ES-I3 (cell line): ENCODE measurements around the gene CNTRL.
"Not testable (repeated sequence)": the region's sequence is repeated elsewhere in the genome, so short reads cannot be mapped to it uniquely, and the experiment has no call there.

ENCODE experiments used
- H3K36me3 ChIP-seq: 2 replicates; pipeline ENCODE4 v1.6.1; 2013; ENCODE audit warnings: mild to moderate bottlenecking, low read length, control low read depth, moderate library complexity; ENCODE audit not compliant: insufficient read depth
- H3K4me1 ChIP-seq: 2 replicates; pipeline ENCODE4 v1.6.1; 2013; ENCODE audit warnings: mild to moderate bottlenecking, control low read depth, low read length; ENCODE audit not compliant: insufficient read depth
- H3K9ac ChIP-seq: 2 replicates; pipeline ENCODE4 v1.6.1; 2013; ENCODE audit warnings: low read depth, mild to moderate bottlenecking, low read length, moderate library complexity
- H3K9me3 ChIP-seq: 2 replicates; pipeline ENCODE4 v1.6.1; 2013; ENCODE audit warnings: mild to moderate bottlenecking, low read length, moderate library complexity; ENCODE audit not compliant: control insufficient read depth, insufficient read depth

The CNTRL gene

DNA sequence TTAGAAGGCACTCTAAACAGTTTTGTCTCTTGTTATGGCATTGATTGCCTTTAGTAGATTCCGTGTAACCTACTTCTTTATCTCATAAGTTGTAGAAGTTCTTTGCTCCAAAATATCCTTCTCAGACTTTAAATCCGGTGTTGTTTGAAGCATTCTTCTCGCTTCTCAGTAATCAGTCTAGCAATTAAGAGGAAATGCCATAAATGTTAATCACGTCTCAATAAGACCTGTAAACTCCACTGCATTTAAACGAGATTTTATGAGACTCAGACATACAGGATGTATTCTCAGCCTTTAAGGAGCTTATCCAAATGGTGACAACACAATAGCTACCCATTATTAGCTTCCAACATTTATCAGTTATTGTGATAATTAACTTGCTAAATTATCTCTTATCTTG is 16.9 kb upstream of the CNTRL start:
- Histone ChIP-seq H3K9me3 (no peaks in the 10 kb centered on the region), H3K9ac (no peak overlapping the region), H3K4me1 (0 out of 2 replicates have a peak, but pooled peaks cover 3% of the 10 kb centered on the region), H3K36me3 (no peaks in the 10 kb centered on the region)

GRCh38 chr9:121059513-121059912 is 15.2 kb upstream of the CNTRL start:
- H3K9me3 ChIP-seq, result no peaks in the 10 kb centered on the region
- H3K4me1 ChIP-seq, result no peaks in the 10 kb centered on the region
- H3K36me3 ChIP-seq, result no peaks in the 10 kb centered on the region
- H3K9ac ChIP-seq, result no peak overlapping the region

DNA sequence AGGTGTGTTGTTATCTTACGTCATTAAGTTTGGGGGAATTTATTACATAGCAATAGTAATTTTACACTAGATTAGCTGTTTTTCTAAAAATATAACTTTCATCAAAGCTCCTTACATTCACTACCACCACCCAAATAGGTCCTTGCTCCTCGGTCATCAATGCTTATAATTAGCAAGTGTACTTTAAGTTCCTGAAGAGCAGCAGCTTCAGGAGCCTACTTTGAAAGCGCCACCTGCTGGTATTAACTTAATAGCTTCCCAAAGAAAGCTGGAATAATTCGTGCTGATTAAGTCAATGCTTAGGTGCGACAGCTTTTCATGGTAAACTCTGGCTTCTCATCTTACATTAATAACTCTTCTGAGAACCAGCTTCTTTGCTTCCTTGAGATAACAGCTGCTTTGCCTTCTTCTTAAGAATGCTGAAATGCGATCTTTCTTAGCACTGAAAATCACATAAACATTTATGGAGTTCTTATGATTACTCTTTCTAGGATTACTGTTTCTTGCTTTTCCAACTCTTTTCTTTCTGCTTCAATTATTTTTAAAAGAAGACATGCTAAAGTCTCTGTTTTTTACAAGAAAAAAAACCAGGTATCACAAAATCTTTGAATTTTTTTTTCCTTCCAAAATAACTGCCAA is 14.6 kb upstream of the CNTRL start:
- H3K36me3 ChIP-seq, result no peaks in the 10 kb centered on the region
- no peaks in the 10 kb centered on the region for H3K4me1 ChIP-seq
- H3K9ac ChIP-seq, result no peak overlapping the region
- H3K9me3 ChIP-seq, result no peaks in the 10 kb centered on the region

DNA sequence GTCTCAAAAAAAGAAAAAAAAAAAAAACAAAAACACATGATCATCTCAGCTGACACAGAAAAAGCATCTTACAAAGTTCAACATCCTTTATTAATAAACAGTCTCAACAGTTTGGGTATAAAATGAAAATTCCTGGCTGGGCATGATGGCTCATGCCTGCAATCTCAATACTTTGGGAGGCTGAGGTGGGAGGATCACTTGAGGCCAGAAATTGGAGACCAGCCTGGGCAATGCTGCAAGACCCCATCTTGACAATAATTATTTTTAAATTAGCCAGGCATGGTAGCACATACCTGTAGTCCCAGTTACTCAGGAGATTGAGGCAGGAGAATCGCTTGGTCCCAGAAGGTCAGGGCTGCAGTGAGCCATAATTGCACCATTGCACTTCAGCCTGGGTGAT is 7.9 kb upstream of the CNTRL start:
- Histone ChIP-seq H3K4me1 (no peaks in the 10 kb centered on the region), H3K9ac (no peak overlapping the region), H3K9me3 (no peaks in the 10 kb centered on the region), H3K36me3 (no peaks in the 10 kb centered on the region)

DNA sequence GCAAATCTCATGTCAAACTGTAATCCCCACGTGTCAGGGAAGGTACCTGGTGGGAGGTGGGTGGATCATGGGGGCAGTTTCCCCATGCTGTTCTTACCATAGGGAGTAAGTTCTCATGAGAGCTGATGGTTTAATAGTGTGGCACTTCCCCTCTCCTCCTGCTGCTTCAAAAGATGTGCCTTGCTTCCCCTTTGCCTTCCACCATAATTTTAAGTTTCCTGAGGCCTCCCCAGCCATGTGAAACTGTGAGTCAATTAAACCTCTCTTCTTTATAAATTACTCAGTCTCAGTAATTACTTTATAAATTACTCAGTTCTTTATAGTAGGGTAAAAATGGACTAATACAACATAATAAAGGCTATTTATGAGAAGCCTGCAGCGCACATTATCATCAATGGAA is 7.1 kb upstream of the CNTRL start:
- Histone ChIP-seq H3K9ac (no peak overlapping the region), H3K36me3 (no peaks in the 10 kb centered on the region), H3K9me3 (no peaks in the 10 kb centered on the region), H3K4me1 (no peaks in the 10 kb centered on the region)

- no peaks in the 10 kb centered on the region for H3K9me3 ChIP-seq
- no peaks in the 10 kb centered on the region for H3K4me1 ChIP-seq
These were observed 5.4 kb upstream of the CNTRL start for GRCh38 chr9:121069396-121069795.

DNA sequence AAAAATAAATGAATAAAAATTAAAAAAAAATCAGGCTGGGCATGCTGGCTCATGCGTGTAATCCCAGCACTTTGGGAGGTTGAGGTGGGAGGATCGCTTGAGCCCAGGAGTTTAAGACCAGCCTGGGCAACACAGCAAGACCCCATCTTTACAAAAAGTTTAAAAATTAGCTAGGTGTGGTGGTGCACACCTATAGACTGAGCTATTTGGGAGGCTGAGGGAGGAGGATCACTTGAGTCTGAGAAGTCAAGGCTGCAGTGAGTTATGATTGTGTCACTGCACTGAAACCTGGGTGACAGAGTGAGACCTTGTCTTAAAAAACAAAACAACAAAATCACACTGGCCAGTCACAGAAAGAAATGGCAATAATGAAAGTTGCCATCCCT is 3.4 kb upstream of the CNTRL start:
- Histone ChIP-seq H3K9ac (no peak overlapping the region), H3K9me3 (no peaks in the 10 kb centered on the region), H3K4me1 (no peaks in the 10 kb centered on the region), H3K36me3 (no peaks in the 10 kb centered on the region)

More at GRCh38 chr9:121069396-121069795, 5.4 kb upstream of the CNTRL start:
- no peak overlapping the region for H3K9ac ChIP-seq
- no peaks in the 10 kb centered on the region for H3K36me3 ChIP-seq

GRCh38 chr9:121071756-121072421 is 2.9 kb upstream of the CNTRL start:
- no peaks in the 10 kb centered on the region for H3K4me1 ChIP-seq
- H3K9me3 ChIP-seq, result no peaks in the 10 kb centered on the region
- H3K36me3 ChIP-seq, result no peaks in the 10 kb centered on the region
- no peak overlapping the region for H3K9ac ChIP-seq

- Histone ChIP-seq H3K9ac (no peak overlapping the region), H3K36me3 (no peaks in the 10 kb centered on the region), H3K9me3 (no peaks in the 10 kb centered on the region), H3K4me1 (no peaks in the 10 kb centered on the region)
These were observed 1.7 kb upstream of the CNTRL start for GRCh38 chr9:121073038-121073437.

GRCh38 chr9:121075251-121076036 is 689 bp downstream of the CNTRL start:
- no peaks in the 10 kb centered on the region for H3K9me3 ChIP-seq
- H3K36me3 ChIP-seq, result no peaks in the 10 kb centered on the region
- H3K9ac ChIP-seq, result peak overlapping the region; percentile 75; the same call in 1 of the 2 replicates
- H3K4me1 ChIP-seq, result no peaks in the 10 kb centered on the region

- Histone ChIP-seq H3K9me3 (no peaks in the 10 kb centered on the region), H3K9ac (no peak overlapping the region), H3K36me3 (no peaks in the 10 kb centered on the region), H3K4me1 (no peaks in the 10 kb centered on the region)
These were observed 7.3 kb downstream of the CNTRL start for GRCh38 chr9:121082075-121082474.

GRCh38 chr9:121085661-121086060 is 10.9 kb downstream of the CNTRL start:
- no peaks in the 10 kb centered on the region for H3K9me3 ChIP-seq
- H3K4me1 ChIP-seq, result no peaks in the 10 kb centered on the region
- no peaks in the 10 kb centered on the region for H3K36me3 ChIP-seq
- H3K9ac ChIP-seq, result no peak overlapping the region

DNA sequence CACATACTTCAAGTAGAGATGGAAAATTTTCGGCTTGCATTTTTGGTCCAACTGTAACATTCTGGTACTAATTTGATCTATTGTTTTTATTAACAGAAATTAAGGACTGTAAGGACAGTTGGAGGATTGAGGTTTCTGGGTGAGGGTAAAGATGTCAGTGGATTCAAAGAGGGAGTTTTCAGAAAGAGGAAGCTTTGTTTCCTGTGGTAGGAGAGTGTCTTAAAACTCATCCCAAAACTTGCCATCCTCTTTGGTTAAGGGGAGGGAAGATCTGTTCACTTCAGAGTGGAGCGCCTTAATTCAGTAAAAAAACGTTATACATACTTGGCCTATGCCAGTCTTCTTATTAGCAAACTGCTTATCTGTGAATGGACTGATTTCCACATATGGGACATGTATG is 13.8 kb downstream of the CNTRL start:
- H3K9ac ChIP-seq, result no peak overlapping the region
- no peaks in the 10 kb centered on the region for H3K4me1 ChIP-seq
- H3K9me3 ChIP-seq, result no peaks in the 10 kb centered on the region
- H3K36me3 ChIP-seq, result no peaks in the 10 kb centered on the region

DNA sequence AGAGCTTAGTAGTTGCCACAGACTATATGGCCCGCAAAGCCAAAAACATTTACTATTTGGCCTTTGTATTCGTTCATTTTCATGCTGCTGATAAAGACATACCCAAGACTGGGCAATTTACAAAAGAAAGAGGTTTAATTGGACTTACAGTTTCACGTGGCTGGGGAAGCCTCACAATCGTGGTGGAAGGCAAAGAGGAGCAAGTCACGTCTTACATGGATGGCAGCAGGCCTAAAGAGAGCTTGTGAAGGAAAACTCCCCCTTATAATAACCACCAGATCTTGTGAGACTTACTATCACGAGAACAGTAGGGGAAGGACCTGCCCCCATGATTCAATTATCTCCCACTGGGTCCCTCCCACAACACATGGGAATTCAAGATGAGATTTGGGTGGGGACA is 16.0 kb downstream of the CNTRL start:
- H3K4me1 ChIP-seq, H3K9ac ChIP-seq, H3K9me3 ChIP-seq, H3K36me3 ChIP-seq: not testable (repeated sequence)

- Histone ChIP-seq H3K9me3 (no peaks in the 10 kb centered on the region), H3K4me1 (no peaks in the 10 kb centered on the region), H3K36me3 (no peaks in the 10 kb centered on the region), H3K9ac (no peak overlapping the region)
These were observed 20.3 kb downstream of the CNTRL start for GRCh38 chr9:121095057-121095456.
